Activated T-cell treated with anti-CD3 and anti-CD28 coated beads for 4 hours (primary cell): Measurements from ENCODE around the gene NPSR1.

Experiments used
- DNase-seq: peaks from one replicate; pipeline ENCODE4 v3.0.0-alpha.2; 2020

Gene NPSR1

DNA sequence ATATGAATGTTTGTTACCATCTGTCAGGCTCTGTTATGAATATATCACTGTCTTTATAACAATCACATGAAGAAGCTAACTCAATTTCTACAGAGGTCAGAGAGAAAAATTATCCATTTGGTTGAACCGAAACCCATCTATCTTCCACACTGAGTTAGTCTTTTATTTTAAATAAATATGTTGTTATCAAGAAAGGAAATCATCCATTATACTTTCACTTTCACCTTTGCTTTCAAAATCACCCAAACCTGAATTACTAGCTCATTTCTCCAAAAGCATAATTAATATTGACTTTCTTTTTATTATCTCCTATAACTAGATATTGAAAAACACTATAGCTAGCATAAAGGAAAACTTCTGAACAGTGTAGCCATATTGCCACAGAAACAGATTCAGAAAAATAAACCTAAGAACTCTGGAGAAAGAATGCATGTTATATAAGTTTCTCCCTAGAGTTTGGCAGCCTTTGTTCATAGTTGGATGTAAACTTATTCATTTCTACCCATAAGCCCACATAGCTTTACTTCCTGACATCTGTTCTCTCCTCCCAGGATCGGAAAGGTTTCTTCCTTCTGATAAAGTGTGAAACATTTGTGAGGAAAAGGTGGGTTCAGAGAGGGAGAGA, 66.0 kb downstream of the NPSR1 start:
- DNase-seq = no peak

DNA sequence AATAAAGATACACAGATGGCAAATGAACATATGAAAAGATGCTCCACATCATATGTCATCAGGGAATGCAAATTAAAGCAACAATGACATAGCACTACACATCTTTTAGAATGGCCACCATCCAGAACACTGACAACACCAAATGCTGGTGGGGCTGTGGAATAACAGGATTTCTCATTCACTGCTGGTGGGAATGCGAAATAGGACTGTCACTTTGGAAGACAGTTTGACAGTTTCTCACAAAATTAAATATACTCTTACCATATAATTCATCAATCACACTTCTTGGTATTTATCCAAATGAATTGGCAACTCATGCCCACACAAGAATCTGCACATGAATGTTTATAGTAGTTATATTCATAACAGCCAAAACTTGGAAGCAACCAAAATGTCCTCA, 68.2 kb downstream of the NPSR1 start:
- DNase-seq = no peak

DNA sequence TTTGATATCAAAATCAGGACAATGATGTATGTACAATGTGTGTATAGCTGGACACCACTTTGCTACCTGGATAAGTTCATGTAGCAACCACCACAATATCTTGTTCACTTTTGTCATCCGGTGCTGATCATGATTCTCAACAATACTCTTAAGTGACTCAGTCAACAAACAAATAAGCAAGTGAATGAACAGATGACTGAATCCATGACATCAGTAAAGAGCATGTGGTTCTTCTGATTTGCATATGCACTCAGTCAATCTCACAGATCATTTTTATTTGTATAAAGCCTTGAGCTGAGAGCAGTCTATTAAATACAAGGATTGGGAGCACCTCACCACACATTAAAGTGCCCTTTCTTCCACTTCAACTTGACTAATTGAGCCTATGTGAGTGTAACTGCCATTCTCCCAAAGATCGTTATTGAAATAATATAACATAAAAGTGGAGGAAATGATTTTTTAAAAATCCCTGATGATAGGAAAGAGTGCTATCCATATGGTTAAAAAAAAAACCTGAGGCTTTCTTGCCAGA, 69.5 kb downstream of the NPSR1 start:
- DNase-seq = no peak

DNA sequence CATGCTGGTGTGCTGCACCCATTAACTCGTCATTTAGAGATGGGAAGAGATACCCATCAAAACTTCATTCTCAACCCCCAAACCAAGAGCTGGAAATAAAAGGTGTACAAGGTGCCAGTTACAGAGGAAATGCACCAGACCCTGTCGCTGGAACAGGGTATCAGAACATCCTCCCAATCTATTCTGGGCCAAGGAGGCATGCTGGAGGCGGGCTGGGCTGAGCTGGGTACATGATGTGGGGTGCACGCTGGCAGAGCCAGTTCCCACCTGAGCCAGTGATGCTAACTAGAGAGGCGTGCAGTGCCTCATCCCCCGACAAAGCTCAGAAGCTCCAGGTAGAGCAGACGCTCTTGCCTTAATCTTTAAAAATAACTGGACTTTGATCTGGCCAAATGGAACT, 70.1 kb downstream of the NPSR1 start:
- DNase-seq = no peak

GRCh38 chr7:34734771-34735170, 76.8 kb downstream of the NPSR1 start:
- DNase-seq = no peak

- no peak for DNase-seq
Measured at GRCh38 chr7:34735526-34735925, 77.5 kb downstream of the NPSR1 start.

DNA sequence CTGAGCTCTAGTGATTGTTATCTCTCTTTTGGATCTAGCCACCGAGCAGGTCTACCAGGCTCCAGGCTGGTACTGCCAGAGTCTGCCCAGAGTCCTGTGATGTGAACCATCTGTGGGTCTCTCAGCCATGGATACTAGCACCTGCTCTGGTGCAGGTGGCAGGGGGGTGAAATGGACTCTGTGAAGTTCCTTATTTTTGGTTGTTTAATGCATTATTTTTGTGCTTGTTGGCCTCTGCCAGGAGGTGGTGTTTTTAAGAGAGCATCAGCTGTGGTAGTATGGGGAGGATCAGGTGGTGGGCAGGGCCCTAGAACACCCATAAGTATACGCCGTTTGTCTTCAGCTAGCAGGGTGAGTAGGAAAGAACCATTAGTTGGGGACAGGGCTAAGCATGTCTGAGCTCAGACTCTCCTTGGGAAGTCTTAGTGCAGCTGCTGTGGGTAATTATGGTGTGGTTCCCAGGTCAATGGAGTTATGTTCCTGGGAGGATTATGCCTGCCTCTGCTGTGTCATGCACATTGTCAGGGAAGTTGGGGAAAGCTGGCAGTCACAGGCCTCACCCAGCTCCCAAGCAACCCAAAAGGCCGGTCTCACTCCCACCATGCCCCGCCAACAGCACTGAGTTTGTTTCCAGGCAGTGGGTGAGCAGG, 81.8 kb downstream of the NPSR1 start:
- no peak for DNase-seq

GRCh38 chr7:34740840-34741239, 82.8 kb downstream of the NPSR1 start:
- DNase-seq = no peak

DNA sequence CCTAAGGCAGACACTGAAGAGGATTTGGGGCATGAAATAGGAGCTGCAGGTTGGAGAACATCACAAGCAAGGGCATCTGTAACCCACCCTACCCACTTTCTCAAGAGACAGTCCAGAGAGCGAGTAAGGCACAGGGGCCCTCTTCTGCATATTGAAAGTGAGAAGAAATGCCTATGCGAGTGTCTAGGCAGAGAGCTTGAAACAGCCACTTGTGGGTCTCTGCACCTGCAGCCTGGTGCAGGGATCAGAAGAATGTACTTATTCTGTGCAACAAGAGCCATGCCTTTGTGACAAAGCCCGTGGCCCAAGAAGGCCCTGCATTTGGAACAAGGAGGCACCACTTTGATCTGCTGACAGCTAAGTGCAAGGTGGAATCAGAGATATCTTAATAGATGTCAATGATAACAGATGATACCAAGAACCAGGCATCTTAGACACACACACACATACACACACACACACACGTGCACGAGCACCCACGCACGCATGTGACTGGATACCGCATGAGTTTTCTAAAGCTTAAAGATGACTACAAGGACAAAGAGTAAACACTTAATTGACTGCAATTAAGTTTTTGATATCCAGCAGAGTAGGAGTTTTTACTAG, 89.3 kb downstream of the NPSR1 start:
- DNase-seq = no peak

- DNase-seq = no peak
Measured at GRCh38 chr7:34747867-34748727, 90.1 kb downstream of the NPSR1 start.

DNA sequence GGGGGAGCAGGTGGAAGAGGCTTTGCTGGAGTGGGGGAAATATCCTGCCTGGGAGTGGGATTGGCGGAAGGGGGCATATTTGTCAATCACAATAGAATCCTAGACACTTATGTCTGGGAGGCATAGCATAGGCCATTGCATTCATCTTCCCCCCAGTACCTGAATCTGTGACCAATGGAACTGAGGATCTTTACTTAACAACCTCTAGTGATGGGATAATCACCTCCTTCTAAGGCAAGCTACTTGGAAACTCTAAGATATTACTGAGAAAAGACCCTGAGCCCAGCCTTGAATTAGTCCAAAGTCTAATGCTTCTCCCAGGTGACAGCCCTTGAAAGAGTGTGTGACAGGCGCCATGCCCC, 90.7 kb downstream of the NPSR1 start:
- no peak for DNase-seq

DNA sequence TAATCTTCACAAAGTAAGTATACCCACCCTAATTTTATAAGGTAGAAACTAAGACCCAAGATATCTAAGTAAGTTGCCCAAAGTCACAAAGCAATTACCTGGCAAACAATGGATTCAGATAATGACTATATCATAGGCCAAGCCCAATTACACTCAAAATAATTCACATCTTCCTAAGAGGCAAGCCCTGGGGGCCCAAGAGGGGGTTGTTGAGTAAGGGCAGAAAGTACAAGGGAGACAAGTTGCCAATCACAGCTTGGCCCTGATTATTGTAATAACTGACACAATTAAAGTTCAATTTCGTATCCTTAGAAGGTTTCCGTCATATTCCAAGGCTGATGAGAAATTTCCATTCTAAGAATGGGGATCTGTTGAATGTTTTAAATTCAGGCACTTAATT, 91.4 kb downstream of the NPSR1 start:
- no peak for DNase-seq

DNA sequence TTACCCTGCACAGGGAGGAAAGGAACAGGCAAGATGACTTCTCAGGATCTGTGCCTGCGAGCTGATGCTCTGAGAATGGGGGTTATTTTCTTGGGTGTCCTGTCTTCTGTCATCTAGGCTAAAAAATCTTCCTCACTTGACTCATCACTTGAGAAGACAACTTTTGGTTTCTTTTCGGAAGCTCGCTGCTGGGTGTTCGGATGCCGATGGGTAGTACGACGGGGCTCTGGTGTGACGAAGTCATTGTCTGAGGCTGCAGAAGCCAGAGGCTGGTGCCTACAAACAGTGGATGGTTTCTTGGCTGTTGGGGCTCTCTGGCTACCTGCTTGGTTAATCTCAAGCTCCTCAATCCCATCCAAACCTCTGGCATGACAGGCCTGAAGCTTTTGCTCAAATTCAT, 92.2 kb downstream of the NPSR1 start:
- DNase-seq = no peak

GRCh38 chr7:34750636-34751035, 92.6 kb downstream of the NPSR1 start:
- DNase-seq = no peak

DNA sequence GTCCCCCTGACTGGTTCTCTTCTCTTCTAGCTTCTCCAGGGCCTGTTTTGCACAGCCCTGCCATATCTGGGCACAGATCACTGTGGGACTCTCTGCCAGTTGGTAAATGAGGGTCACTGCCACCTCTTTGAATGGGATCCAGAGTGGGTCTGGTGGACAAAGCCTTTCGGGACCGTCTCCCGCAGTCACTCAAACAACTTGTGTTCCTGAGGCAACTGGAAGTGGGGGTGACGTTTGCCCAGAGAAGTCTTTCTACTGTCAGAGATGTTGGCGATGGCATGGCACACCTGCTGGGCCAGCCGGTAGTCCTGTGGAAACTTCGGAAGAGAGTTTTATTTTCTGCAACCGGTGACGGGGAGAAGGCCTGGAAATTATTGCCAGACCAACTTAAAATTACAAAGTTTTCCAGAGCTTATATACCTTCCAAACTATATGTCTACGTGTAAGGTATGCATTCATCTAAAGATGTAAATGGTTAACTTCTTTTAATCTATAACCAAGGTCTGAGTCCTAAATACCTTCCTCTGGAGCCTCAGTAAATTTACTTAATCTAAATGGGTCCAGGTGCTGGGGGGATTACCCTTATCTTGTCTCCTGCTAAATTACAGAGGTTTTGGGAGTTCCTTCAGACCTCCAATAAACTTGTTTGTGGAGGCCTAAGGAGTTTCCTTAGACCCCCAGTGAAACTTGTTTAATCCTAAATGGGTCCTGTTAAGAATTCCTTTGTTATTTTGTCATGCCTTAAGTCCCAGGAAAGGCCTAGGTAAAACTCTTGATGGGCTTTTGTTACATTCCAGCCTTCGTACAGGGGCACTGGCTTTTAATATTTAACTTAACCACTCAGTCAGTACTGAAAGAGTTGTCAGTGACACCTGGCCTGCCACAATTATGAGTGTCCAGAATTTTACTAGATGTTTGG, 94.0 kb downstream of the NPSR1 start:
- no peak for DNase-seq

- no peak for DNase-seq
Measured at GRCh38 chr7:34752929-34753328, 94.9 kb downstream of the NPSR1 start.

- DNase-seq = no peak
Measured at GRCh38 chr7:34755008-34755407, 97.0 kb downstream of the NPSR1 start.

GRCh38 chr7:34756025-34756437, 98.0 kb downstream of the NPSR1 start:
- no peak for DNase-seq

DNA sequence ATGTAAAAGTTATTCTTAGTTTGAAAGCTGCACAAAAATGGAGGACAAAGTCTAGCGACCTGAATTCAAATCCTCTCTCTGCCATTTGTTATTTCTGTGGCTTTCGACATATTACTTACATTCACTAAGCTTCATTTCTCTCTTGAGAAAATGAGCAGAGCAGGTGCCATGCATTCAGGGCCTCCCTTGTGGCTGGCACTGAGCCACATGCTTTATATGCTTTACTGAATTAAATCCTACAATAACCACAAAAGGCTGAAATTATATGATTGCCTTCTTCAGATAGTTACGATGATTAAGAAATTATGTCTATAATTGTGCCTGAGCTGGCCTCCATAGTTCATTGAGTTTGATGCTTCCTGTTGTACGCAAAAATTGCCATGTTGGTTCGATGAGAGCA, 98.7 kb downstream of the NPSR1 start:
- DNase-seq = no peak

GRCh38 chr7:34757570-34758110, 99.6 kb downstream of the NPSR1 start:
- no peak for DNase-seq

GRCh38 chr7:34758111-34758601, 100.1 kb downstream of the NPSR1 start:
- no peak for DNase-seq
